H9 (cell line): Measurements from ENCODE around the gene PRKACB. TPM values are rescaled to one million over a fixed set of nuclear protein-coding genes. Genes with fewer than 3 reads are reported as not detected.

Experiments
- DNase-seq: peaks from one replicate; pipeline ENCODE4 v3.0.0-alpha.2; 2017
- H2AFZ ChIP-seq: one replicate; pipeline ENCODE4 v1.6.1; 2013; ENCODE audit warnings: mild to moderate bottlenecking, low read length, control low read depth, moderate library complexity
- H2AK5ac ChIP-seq: 2 replicates; pipeline ENCODE4 v1.6.1; 2013; ENCODE audit warnings: low read length, control low read depth, mixed read lengths; ENCODE audit not compliant: insufficient read length
- H2BK120ac ChIP-seq: one replicate; pipeline ENCODE4 v1.6.1; 2013; ENCODE audit warnings: low read depth, mild to moderate bottlenecking, low read length, control low read depth, inconsistent platforms; ENCODE audit not compliant: poor library complexity, severe bottlenecking
- H2BK12ac ChIP-seq: 2 replicates; pipeline ENCODE4 v1.6.1; 2013; ENCODE audit warnings: low read length, control low read depth, mixed read lengths, low read depth; ENCODE audit not compliant: insufficient read length
- H2BK15ac ChIP-seq: 2 replicates; pipeline ENCODE4 v1.6.1; 2013; ENCODE audit warnings: low read depth, low read length, control low read depth
- H2BK20ac ChIP-seq: one replicate; pipeline ENCODE4 v1.6.1; 2013; ENCODE audit warnings: low read depth, mild to moderate bottlenecking, low read length, control low read depth, inconsistent platforms; ENCODE audit not compliant: poor library complexity, severe bottlenecking
- H2BK5ac ChIP-seq: 2 replicates; pipeline ENCODE4 v1.6.1; 2013; ENCODE audit warnings: low read length, control low read depth, mixed read lengths; ENCODE audit not compliant: insufficient read length
- H3K14ac ChIP-seq: 2 replicates; pipeline ENCODE4 v1.6.1; 2013; ENCODE audit warnings: low read length, control low read depth; ENCODE audit not compliant: insufficient read depth
- H3K18ac ChIP-seq: 2 replicates; pipeline ENCODE4 v1.6.1; 2013; ENCODE audit warnings: low read depth, mild to moderate bottlenecking, mixed read lengths, low read length, control low read depth; ENCODE audit not compliant: insufficient read length
- H3K23ac ChIP-seq: 2 replicates; pipeline ENCODE4 v1.6.1; 2013; ENCODE audit warnings: low read length, control low read depth, mixed read lengths, low read depth; ENCODE audit not compliant: insufficient read length
- H3K23me2 ChIP-seq: 2 replicates; pipeline ENCODE4 v1.6.1; 2013; ENCODE audit warnings: low read depth, mild to moderate bottlenecking, mixed read lengths, low read length, control low read depth; ENCODE audit not compliant: insufficient read length, poor library complexity, severe bottlenecking
- H3K27ac ChIP-seq: 2 replicates; pipeline ENCODE4 v1.5.1; 2013; ENCODE audit warnings: low read length, control low read depth, mixed read lengths, low read depth; ENCODE audit not compliant: insufficient read length
- H3K27me3 ChIP-seq: 2 replicates; pipeline ENCODE4 v1.6.1; 2013; ENCODE audit warnings: low read length, control low read depth, inconsistent platforms; ENCODE audit not compliant: insufficient read depth
- H3K4ac ChIP-seq: 2 replicates; pipeline ENCODE4 v1.6.1; 2013; ENCODE audit warnings: low read depth, mild to moderate bottlenecking, control low read depth, inconsistent platforms, low read length, moderate library complexity
- H3K4me1 ChIP-seq: 2 replicates; pipeline ENCODE4 v1.6.1; 2013; ENCODE audit warnings: low read length, control low read depth, inconsistent platforms; ENCODE audit not compliant: insufficient read depth
- H3K4me2 ChIP-seq: 2 replicates; pipeline ENCODE4 v1.6.1; 2013; ENCODE audit warnings: low read length, control low read depth, mixed read lengths; ENCODE audit not compliant: insufficient read length, insufficient read depth
- H3K56ac ChIP-seq: 2 replicates; pipeline ENCODE4 v1.6.1; 2013; ENCODE audit warnings: low read depth, mild to moderate bottlenecking, mixed read lengths, low read length, control low read depth; ENCODE audit not compliant: insufficient read length
- H3K79me1 ChIP-seq: 2 replicates; pipeline ENCODE4 v1.6.1; 2013; ENCODE audit warnings: low read depth, mild to moderate bottlenecking, moderate library complexity, low read length, control low read depth, inconsistent platforms; ENCODE audit not compliant: insufficient read depth, poor library complexity, severe bottlenecking
- H3K79me2 ChIP-seq: 2 replicates; pipeline ENCODE4 v1.6.1; 2013; ENCODE audit warnings: low read length, control low read depth, inconsistent platforms; ENCODE audit not compliant: insufficient read depth
- H3K9ac ChIP-seq: 2 replicates; pipeline ENCODE4 v1.6.1; 2013; ENCODE audit warnings: low read length, control low read depth, mixed read lengths; ENCODE audit not compliant: insufficient read length; ENCODE audit errors: extremely low read depth
- H3K9me3 ChIP-seq: one replicate; pipeline ENCODE4 v1.6.1; 2013; ENCODE audit warnings: low read depth, low read length, inconsistent platforms; ENCODE audit not compliant: control insufficient read depth
- H3T11ph ChIP-seq: one replicate; pipeline ENCODE4 v1.6.1; 2013; ENCODE audit warnings: mild to moderate bottlenecking, low read length, control low read depth, inconsistent platforms
- H4K20me1 ChIP-seq: one replicate; pipeline ENCODE4 v1.6.1; 2013; ENCODE audit not compliant: control insufficient read depth, insufficient read length, insufficient read depth
- H4K5ac ChIP-seq: 2 replicates; pipeline ENCODE4 v1.6.1; 2013; ENCODE audit warnings: low read depth, mild to moderate bottlenecking, mixed read lengths, low read length, control low read depth; ENCODE audit not compliant: insufficient read length
- H4K8ac ChIP-seq: replicated peaks from 2 replicates; pipeline ENCODE4 v1.6.1; 2013; ENCODE audit warnings: low read length, control low read depth, mixed read lengths, low read depth; ENCODE audit not compliant: insufficient read length
- H4K91ac ChIP-seq: 2 replicates; pipeline ENCODE4 v1.6.1; 2013; ENCODE audit warnings: low read depth, mild to moderate bottlenecking, moderate library complexity, mixed read lengths, low read length, control low read depth; ENCODE audit not compliant: insufficient read length
- H3K27ac Mint-ChIP-seq, 3 experiments: 2 replicates in 2 of 3; 3 replicates in 1 of 3; pipeline ENCODE4 v1.8.0; 2020 to 2021; ENCODE audit warnings: mixed read lengths in 3 of 3, mild to moderate bottlenecking in 1 of 3, moderate library complexity in 1 of 3
- H3K27me3 Mint-ChIP-seq: 2 replicates; pipeline ENCODE4 v1.8.0; 2021; ENCODE audit warnings: low read depth, mild to moderate bottlenecking, moderate library complexity, mixed read lengths
- H3K36me3 Mint-ChIP-seq, 3 experiments: 2 replicates in 2 of 3; 3 replicates in 1 of 3; pipeline ENCODE4 v1.8.0; 2020 to 2021; ENCODE audit warnings: low read depth in 3 of 3, mixed read lengths in 3 of 3; ENCODE audit not compliant: insufficient read depth in 1 of 3
- H3K4me1 Mint-ChIP-seq, 2 experiments: 2 replicates each; pipeline ENCODE4 v1.8.0; 2020; ENCODE audit warnings: mixed read lengths in 2 of 2
- H3K4me3 Mint-ChIP-seq, 2 experiments: 2 replicates in 1 of 2; 3 replicates in 1 of 2; pipeline ENCODE4 v1.8.0; 2020 to 2021; ENCODE audit warnings: mild to moderate bottlenecking in 2 of 2, mixed read lengths in 2 of 2, moderate library complexity in 1 of 2
- H3K9me3 Mint-ChIP-seq, 2 experiments: 2 replicates in 1 of 2; 3 replicates in 1 of 2; pipeline ENCODE4 v1.8.0; 2020; ENCODE audit warnings: mild to moderate bottlenecking in 2 of 2, mixed read lengths in 2 of 2, moderate library complexity in 1 of 2
- WGBS: extraction: QIAGEN DNeasy Blood & Tissue Kit; methylation state at CpG from one replicate; pipeline ENCODE4 v1.1.7; 2013; ENCODE audit warnings: missing lambda C conversion rate, low lambda C conversion rate, mixed read lengths; ENCODE audit not compliant: insufficient read length; ENCODE audit errors: extremely low coverage; 5-methylcytosine and 5-hydroxymethylcytosine counted together
- total RNA-seq: library from RNA; stranded (reverse); gene quantifications from 2 replicates; pipeline ENCODE4 v1.2.1, GENCODE V29; 2021
- TF ChIP-seq, protein P1 (sequence below): fragments of 200-600 bp; sonication (generic); conservative IDR thresholded peaks from 3 replicates; pipeline ENCODE4 v1.8.0; 2021; ENCODE audit warnings: antibody characterized with exemption, mild to moderate bottlenecking

PRKACB gene
- total RNA-seq, 1 experiment from 2014 or later, result 20.7 TPM

DNA sequence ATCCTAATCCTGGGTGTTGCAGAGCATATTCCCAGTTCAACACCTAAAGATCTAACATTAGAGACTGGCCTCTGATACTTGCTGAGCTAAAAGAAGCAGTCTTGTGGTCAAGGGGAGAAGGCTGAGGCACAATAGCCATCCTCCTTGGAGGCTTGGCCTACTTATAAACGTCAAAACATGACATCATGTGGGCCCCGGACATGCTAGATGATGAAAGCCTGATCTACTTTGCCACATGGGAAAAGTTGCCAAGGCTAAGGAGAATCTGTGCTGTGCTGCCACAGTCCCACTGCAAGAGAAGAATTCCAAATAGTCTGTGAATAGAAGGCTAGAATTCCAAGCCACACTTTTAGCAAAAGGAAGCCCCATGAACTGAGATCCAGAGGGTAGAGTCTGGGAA lies 113.5 kb downstream of the PRKACB start:
- no peak overlapping the region for H2BK5ac ChIP-seq
- Mint-ChIP-seq H3K4me1 (peaks cover 15 to 18% of the 10 kb centered on the region in 2 experiments), H3K4me3 (no peak overlapping the region), H3K9me3 (no peaks in the 10 kb centered on the region), H3K27ac (no peak overlapping the region), H3K36me3 (no peaks in the 10 kb centered on the region), H3K27me3 (peaks cover 7% of the 10 kb centered on the region)
- no peak overlapping the region for H2BK20ac ChIP-seq
- no peak overlapping the region for H3K56ac ChIP-seq
- WGBS, result no CpG with 5 or more reads among the region's 2 CpGs
- H3K27ac ChIP-seq, result no peak overlapping the region
- H3K23ac ChIP-seq, result no peak overlapping the region
- no peak overlapping the region for H4K5ac ChIP-seq
- no peaks in the 10 kb centered on the region for H3K27me3 ChIP-seq
- no peak overlapping the region for H2BK15ac ChIP-seq
- H2BK12ac ChIP-seq, result no peak overlapping the region
- H3K9ac ChIP-seq, result no peak overlapping the region
- no peak overlapping the region for H3K14ac ChIP-seq
- H3K18ac ChIP-seq, result no peak overlapping the region
- H2AK5ac ChIP-seq, result no peak overlapping the region
- no peak overlapping the region for H2AFZ ChIP-seq
- no peak overlapping the region for H3T11ph ChIP-seq
- no peak overlapping the region for H4K8ac ChIP-seq
- peaks cover 3% of the 10 kb centered on the region for H3K4me1 ChIP-seq
- no peak overlapping the region for H3K4me2 ChIP-seq
- H3K4ac ChIP-seq, result no peak overlapping the region
- no peak overlapping the region for H4K91ac ChIP-seq
- no peaks in the 10 kb centered on the region for H3K79me2 ChIP-seq
- no peaks in the 10 kb centered on the region for H3K79me1 ChIP-seq
- H2BK120ac ChIP-seq, result no peak overlapping the region
- TF ChIP-seq, protein P1, sequence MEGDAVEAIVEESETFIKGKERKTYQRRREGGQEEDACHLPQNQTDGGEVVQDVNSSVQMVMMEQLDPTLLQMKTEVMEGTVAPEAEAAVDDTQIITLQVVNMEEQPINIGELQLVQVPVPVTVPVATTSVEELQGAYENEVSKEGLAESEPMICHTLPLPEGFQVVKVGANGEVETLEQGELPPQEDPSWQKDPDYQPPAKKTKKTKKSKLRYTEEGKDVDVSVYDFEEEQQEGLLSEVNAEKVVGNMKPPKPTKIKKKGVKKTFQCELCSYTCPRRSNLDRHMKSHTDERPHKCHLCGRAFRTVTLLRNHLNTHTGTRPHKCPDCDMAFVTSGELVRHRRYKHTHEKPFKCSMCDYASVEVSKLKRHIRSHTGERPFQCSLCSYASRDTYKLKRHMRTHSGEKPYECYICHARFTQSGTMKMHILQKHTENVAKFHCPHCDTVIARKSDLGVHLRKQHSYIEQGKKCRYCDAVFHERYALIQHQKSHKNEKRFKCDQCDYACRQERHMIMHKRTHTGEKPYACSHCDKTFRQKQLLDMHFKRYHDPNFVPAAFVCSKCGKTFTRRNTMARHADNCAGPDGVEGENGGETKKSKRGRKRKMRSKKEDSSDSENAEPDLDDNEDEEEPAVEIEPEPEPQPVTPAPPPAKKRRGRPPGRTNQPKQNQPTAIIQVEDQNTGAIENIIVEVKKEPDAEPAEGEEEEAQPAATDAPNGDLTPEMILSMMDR, result no peak
- no peaks in the 10 kb centered on the region for H3K23me2 ChIP-seq
- no peaks in the 10 kb centered on the region for H3K9me3 ChIP-seq
- no peak for DNase-seq
- no peaks in the 10 kb centered on the region for H4K20me1 ChIP-seq
